SU-DHL-6 (cell line): ENCODE measurements around the gene SPA17.

Source experiments
- H2AFZ ChIP-seq: fragments of 200-600 bp; sonication (generic); 2 replicates; pipeline ENCODE4 v1.6.1; 2014; ENCODE audit warnings: low read depth, mild to moderate bottlenecking, moderate library complexity, mixed read lengths, antibody characterized with exemption, low read length; ENCODE audit not compliant: severe bottlenecking
- H3F3A ChIP-seq: fragments of 200-600 bp; shearing (Covaris generic); 2 replicates; pipeline ENCODE4 v1.6.0; 2016; ENCODE audit warnings: antibody characterized with exemption, mild to moderate bottlenecking; ENCODE audit not compliant: insufficient read depth
- H3K27ac ChIP-seq: fragments of 200-600 bp; sonication (generic); 2 replicates; pipeline ENCODE4 v1.5.1; 2016; ENCODE audit warnings: low read depth, mild to moderate bottlenecking, low read length, moderate library complexity, mixed read lengths
- H3K27me3 ChIP-seq: fragments of 200-600 bp; sonication (generic), shearing (Covaris generic); 2 replicates; pipeline ENCODE4 v1.6.0; 2014; ENCODE audit warnings: mild to moderate bottlenecking, low read length
- H3K36me3 ChIP-seq: fragments of 200-600 bp; sonication (generic); 2 replicates; pipeline ENCODE4 v1.6.1; 2014; ENCODE audit warnings: mild to moderate bottlenecking, low read length, mixed read lengths
- H3K4me2 ChIP-seq: fragments of 300-600, 200-600 bp; shearing (Covaris generic), sonication (generic); 2 replicates; pipeline ENCODE4 v1.6.0; 2014; ENCODE audit warnings: low read length, low read depth, mild to moderate bottlenecking; ENCODE audit not compliant: poor library complexity, severe bottlenecking
- H3K4me3 ChIP-seq: fragments of 200-600 bp; sonication (generic); 2 replicates; pipeline ENCODE4 v1.5.1; 2014; ENCODE audit warnings: antibody characterized with exemption, low read length, mild to moderate bottlenecking, mixed read lengths; ENCODE audit not compliant: insufficient read depth, poor library complexity, severe bottlenecking
- H3K79me2 ChIP-seq: fragments of 200-600 bp; sonication (generic); 2 replicates; pipeline ENCODE4 v1.6.1; 2014; ENCODE audit warnings: mild to moderate bottlenecking, low read length, moderate library complexity; ENCODE audit not compliant: insufficient read depth
- H3K9ac ChIP-seq: fragments of 200-600 bp; sonication (generic); 2 replicates; pipeline ENCODE4 v1.7.0; 2014; ENCODE audit warnings: mild to moderate bottlenecking, low read length
- H3K9me2 ChIP-seq: fragments of 200-600 bp; sonication (generic); replicated peaks from 2 replicates; pipeline ENCODE4 v1.6.1; 2014; ENCODE audit warnings: low read length; ENCODE audit not compliant: insufficient read depth
- H3K9me3 ChIP-seq: fragments of 200-600 bp; sonication (generic); 2 replicates; pipeline ENCODE4 v1.6.1; 2014; ENCODE audit warnings: low read length, mixed read lengths; ENCODE audit not compliant: insufficient read depth
- H4K20me1 ChIP-seq: fragments of 200-600 bp; sonication (generic); 2 replicates; pipeline ENCODE4 v1.6.1; 2014; ENCODE audit warnings: low read depth, mild to moderate bottlenecking, antibody characterized with exemption, low read length, moderate library complexity, mixed read lengths
- EZH2phosphoT487 ChIP-seq: fragments of 200-600 bp; sonication (generic), shearing (Covaris generic); conservative IDR thresholded peaks from 2 replicates; pipeline ENCODE4 v1.6.1; 2018; ENCODE audit warnings: mild to moderate bottlenecking, antibody characterized with exemption, low read length, moderate library complexity, mixed read lengths
- TF ChIP-seq, protein P1 (sequence below): fragments of 200-600 bp; sonication (generic); IDR thresholded peaks from one replicate; pipeline ENCODE4 v1.5.1; 2017; ENCODE audit warnings: antibody characterized with exemption, mild to moderate bottlenecking, low read length, moderate library complexity; ENCODE audit not compliant: insufficient read depth, poor library complexity, severe bottlenecking

The SPA17 gene

GRCh38 chr11:124745270-124745834, 71.6 kb downstream of the SPA17 start:
- Histone ChIP-seq H3K27me3 (no peaks in the 10 kb centered on the region), H3K9me3 (no peaks in the 10 kb centered on the region), H3K79me2 (no peaks in the 10 kb centered on the region), H4K20me1 (no peaks in the 10 kb centered on the region), H3K9me2 (no peaks in the 10 kb centered on the region), H2AFZ (no peak overlapping the region), H3F3A (peaks cover 8% of the 10 kb centered on the region; the same call in 1 of the 2 replicates), H3K36me3 (no peaks in the 10 kb centered on the region), H3K4me2 (peak overlapping the region; percentile 81), H3K4me3 (peak overlapping the region; percentile 73), H3K9ac (no peak overlapping the region), H3K27ac (no peak overlapping the region)
- TF ChIP-seq EZH2phosphoT487: no peak

DNA sequence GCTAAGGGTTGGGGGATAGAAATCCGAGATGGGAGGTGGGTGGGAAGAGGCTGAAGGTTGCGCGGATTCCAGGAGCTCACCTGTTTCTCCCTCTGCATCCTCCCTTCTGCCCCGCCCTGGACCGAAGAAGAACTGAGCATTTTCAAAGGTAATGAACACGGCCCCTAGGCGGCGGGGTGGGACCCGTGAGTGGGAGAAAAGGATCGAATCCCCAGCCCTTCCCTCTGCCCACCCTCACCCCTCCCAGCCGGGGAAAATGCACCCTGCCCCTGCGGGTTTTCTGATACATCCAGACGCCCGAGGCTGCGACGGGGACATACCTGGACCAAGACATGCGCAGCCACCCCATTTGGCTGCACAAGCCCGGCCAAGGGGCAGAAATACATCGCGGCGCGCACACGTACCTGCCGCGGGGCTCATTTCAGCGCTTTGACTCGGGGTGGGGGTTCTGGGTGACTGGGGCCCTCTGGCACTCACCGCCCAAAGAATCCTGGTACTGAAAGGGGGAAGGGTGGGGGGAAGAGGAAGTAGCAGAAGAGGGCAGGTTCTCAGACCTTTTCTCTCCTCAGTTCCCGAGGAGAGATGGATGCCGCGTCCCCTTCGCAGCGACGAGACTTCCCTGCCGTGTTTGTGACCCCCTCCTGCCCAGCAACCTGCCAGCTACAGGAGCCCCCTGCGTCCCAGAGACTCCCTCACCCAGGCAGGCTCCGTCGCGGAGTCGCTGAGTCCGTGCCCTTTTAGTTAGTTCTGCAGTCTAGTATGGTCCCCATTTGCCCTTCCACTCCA, 72.3 kb downstream of the SPA17 start:
- Histone ChIP-seq H3K4me3 (peak overlapping the region; percentile 73), H3K36me3 (no peaks in the 10 kb centered on the region), H4K20me1 (no peaks in the 10 kb centered on the region), H3K9ac (peak overlapping the region; percentile 74), H3K79me2 (no peaks in the 10 kb centered on the region), H3K4me2 (peak overlapping the region; percentile 81), H3K9me3 (no peaks in the 10 kb centered on the region), H3K27me3 (no peaks in the 10 kb centered on the region), H2AFZ (peak overlapping the region; percentile 86), H3F3A (peaks cover 8% of the 10 kb centered on the region; the same call in 1 of the 2 replicates), H3K27ac (peak overlapping the region; percentile 11; the same call in 1 of the 2 replicates), H3K9me2 (no peaks in the 10 kb centered on the region)
- no peak for TF ChIP-seq EZH2phosphoT487
- TF ChIP-seq, protein P1, sequence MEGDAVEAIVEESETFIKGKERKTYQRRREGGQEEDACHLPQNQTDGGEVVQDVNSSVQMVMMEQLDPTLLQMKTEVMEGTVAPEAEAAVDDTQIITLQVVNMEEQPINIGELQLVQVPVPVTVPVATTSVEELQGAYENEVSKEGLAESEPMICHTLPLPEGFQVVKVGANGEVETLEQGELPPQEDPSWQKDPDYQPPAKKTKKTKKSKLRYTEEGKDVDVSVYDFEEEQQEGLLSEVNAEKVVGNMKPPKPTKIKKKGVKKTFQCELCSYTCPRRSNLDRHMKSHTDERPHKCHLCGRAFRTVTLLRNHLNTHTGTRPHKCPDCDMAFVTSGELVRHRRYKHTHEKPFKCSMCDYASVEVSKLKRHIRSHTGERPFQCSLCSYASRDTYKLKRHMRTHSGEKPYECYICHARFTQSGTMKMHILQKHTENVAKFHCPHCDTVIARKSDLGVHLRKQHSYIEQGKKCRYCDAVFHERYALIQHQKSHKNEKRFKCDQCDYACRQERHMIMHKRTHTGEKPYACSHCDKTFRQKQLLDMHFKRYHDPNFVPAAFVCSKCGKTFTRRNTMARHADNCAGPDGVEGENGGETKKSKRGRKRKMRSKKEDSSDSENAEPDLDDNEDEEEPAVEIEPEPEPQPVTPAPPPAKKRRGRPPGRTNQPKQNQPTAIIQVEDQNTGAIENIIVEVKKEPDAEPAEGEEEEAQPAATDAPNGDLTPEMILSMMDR: peak; percentile 45

DNA sequence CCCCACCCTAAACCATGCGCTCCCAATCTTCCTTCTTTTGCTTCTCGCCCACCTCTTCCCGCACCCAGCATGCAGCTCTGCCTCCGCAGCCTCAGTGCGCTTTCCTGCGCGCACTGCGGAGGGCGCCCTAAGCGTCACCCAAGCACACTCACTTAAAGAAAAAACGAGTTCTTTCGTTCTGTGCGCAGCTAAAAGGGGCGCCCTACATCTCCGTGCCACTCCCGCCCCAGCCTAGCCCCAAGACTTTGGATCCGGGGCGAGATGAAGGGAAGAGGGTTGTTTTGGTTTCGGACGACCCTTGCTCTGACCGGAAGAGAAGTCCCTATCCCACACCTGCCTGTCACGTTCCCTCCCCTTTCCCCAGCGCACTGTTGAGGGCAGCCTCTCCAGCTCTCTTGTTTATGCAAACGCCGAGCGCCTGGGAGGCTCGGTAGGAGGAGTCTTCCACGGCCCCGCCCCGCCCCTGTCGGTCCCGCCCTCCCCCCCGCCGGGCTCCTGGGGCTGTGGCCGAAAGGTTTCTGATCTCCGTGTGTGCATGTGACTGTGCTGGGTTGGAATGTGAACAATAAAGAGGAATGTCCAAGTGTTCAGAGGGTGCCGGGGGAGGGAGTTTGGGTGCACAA, 73.0 kb downstream of the SPA17 start:
- Histone ChIP-seq H3K36me3 (no peaks in the 10 kb centered on the region), H3K9me2 (no peaks in the 10 kb centered on the region), H3K4me3 (peak overlapping the region; percentile 73), H3F3A (peaks cover 8% of the 10 kb centered on the region; the same call in 1 of the 2 replicates), H3K79me2 (no peaks in the 10 kb centered on the region), H3K9ac (peak overlapping the region; percentile 74), H3K27me3 (no peaks in the 10 kb centered on the region), H3K4me2 (peak overlapping the region; percentile 81), H2AFZ (peak overlapping the region; percentile 86), H3K27ac (peak overlapping the region; percentile 11; the same call in 1 of the 2 replicates), H3K9me3 (no peaks in the 10 kb centered on the region), H4K20me1 (no peaks in the 10 kb centered on the region)
- TF ChIP-seq, protein P1: peak; percentile 61
- TF ChIP-seq EZH2phosphoT487: no peak
